Mesothelial cell of epicardium (in vitro differentiated cells): ENCODE results near the gene KRTAP29-1. TPM values are rescaled to one million over a fixed set of nuclear protein-coding genes. Genes with fewer than 3 reads are reported as not detected.

Experiments
- DNase-seq, 2 experiments: peaks; one replicate each; pipeline ENCODE4 v3.0.0; 2021; ENCODE audit warnings: low spot score in 2 of 2; ENCODE audit not compliant: unreplicated experiment in 2 of 2
- H3K27ac Mint-ChIP-seq: 2 replicates; pipeline ENCODE4 v1.8.0; 2021; ENCODE audit warnings: mixed read lengths
- H3K27me3 Mint-ChIP-seq: 2 replicates; pipeline ENCODE4 v1.8.0; 2021; ENCODE audit warnings: low read depth, mixed read lengths
- H3K36me3 Mint-ChIP-seq: 2 replicates; pipeline ENCODE4 v1.8.0; 2021; ENCODE audit warnings: mixed read lengths
- H3K4me1 Mint-ChIP-seq: 2 replicates; pipeline ENCODE4 v1.8.0; 2021; ENCODE audit warnings: mixed read lengths
- H3K4me3 Mint-ChIP-seq: 2 replicates; pipeline ENCODE4 v1.8.0; 2021; ENCODE audit warnings: mild to moderate bottlenecking, moderate library complexity, mixed read lengths
- H3K9me3 Mint-ChIP-seq: 2 replicates; pipeline ENCODE4 v1.8.0; 2021; ENCODE audit warnings: mixed read lengths
- CTCF ChIP-seq: fragments of 200-600 bp; sonication (generic); IDR thresholded peaks from one replicate; pipeline ENCODE4 v1.5.0; 2021; ENCODE audit warnings: antibody characterized with exemption; ENCODE audit not compliant: unreplicated experiment
- total RNA-seq: library from RNA; stranded (reverse); gene quantifications from 3 replicates; pipeline ENCODE4 v1.2.1, GENCODE V29; 2021

Gene KRTAP29-1
- total RNA-seq, 1 donor from 2014 or later, result not detected

DNA sequence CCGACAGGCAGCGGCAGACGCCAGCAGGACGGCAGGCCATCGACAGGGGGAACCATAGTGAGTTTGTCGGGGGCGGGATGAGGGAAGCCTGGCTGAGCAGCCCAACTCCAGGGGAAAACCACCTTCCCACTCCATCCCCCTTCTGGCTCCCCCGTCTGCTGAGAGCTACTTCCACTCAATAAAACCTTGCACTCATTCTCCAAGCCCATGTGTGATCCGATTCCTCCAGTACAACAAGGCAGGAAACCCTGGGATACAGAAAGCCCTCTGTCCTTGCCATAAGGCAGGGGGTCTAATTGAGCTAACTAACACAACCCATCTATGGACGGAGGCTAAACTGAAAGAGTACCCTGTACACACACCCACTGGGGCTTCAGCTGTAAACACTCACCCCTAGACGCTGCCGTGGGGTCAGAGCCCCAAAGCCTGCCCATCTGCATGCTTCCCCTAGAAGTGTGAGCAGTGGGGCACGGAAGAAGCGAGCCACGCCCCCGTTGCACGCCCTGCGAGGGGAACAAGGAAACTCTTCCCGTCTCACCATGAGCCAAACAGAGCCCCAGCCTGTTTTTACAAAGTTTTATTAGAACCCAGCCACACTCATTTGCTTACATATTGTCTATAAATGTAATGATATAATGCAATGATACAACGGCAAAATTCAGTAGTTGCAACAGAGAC lies 4.1 kb downstream of the KRTAP29-1 start:
- H3K36me3 Mint-ChIP-seq, result peaks cover 6% of the 10 kb centered on the region
- H3K4me3 Mint-ChIP-seq, result no peak overlapping the region
- H3K27me3 Mint-ChIP-seq, result no peaks in the 10 kb centered on the region

DNA sequence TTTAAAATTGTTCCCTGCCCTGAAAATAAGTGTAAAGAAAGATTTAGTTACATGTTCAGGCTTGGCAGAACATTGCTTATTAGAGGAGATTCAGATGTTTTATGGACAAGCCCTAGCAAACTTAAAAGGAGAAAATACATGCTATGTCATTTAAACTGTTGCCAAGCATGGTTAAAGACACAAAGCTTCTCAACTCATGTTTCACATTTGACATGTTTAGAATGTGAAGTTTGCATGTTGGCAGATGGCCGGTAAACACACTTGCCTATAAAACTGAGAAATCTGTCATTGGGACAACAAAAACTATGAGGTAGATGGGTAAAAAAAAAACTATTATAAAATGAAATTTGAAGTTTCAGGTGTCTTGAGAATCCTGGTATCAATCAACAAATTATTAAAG lies 5.8 kb downstream of the KRTAP29-1 start:
- Mint-ChIP-seq H3K27me3 (no peaks in the 10 kb centered on the region), H3K36me3 (peaks cover 6% of the 10 kb centered on the region), H3K4me3 (no peak overlapping the region), H3K4me1 (peaks cover 17% of the 10 kb centered on the region), H3K9me3 (peaks cover 15% of the 10 kb centered on the region), H3K27ac (no peak overlapping the region)
- no peak for DNase-seq
- no peak for TF ChIP-seq CTCF

More for the DNA sequence above, 4.1 kb downstream of the KRTAP29-1 start:
- Mint-ChIP-seq H3K9me3 (peaks cover 15% of the 10 kb centered on the region), H3K27ac (no peak overlapping the region), H3K4me1 (peaks cover 12% of the 10 kb centered on the region)
- no peak for TF ChIP-seq CTCF
- DNase-seq, result no peak

- no peak for DNase-seq
- Mint-ChIP-seq H3K27ac (no peak overlapping the region), H3K4me3 (no peak overlapping the region), H3K36me3 (no peaks in the 10 kb centered on the region), H3K4me1 (peaks cover 28% of the 10 kb centered on the region), H3K27me3 (no peaks in the 10 kb centered on the region), H3K9me3 (peaks cover 3% of the 10 kb centered on the region)
- TF ChIP-seq CTCF, result no peak
Observed at GRCh38 chr17:41294016-41294415, 8.6 kb downstream of the KRTAP29-1 start.

GRCh38 chr17:41287050-41287449 lies 15.6 kb downstream of the KRTAP29-1 start:
- no peaks in the 10 kb centered on the region for H3K27me3 Mint-ChIP-seq
- no peaks in the 10 kb centered on the region for H3K9me3 Mint-ChIP-seq
- no peaks in the 10 kb centered on the region for H3K36me3 Mint-ChIP-seq
- no peak overlapping the region for H3K27ac Mint-ChIP-seq
- H3K4me3 Mint-ChIP-seq, result no peak overlapping the region
- H3K4me1 Mint-ChIP-seq, result peaks cover 39% of the 10 kb centered on the region
- DNase-seq, result no peak
- no peak for TF ChIP-seq CTCF

DNA sequence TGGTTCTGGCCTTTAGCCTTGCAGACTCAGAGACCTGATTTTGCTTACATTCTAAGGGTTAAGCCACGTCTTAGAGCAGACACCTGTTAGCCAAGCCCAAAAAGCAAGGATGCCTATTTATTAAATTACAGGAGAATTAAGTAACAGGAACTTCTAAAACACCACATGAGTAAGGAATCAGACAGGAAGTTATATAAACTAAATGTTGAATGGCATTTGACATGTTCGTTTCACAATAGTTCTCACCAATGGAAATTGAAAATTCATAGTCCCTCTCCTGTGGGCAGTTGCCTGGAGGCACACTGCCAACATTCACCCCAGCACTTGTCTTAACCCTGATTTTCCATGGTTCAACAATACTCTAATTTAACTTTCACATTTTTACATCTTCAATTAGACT lies 18.1 kb downstream of the KRTAP29-1 start:
- Mint-ChIP-seq H3K4me1 (peaks cover 26% of the 10 kb centered on the region), H3K27me3 (no peaks in the 10 kb centered on the region), H3K4me3 (no peak overlapping the region), H3K9me3 (peaks cover 7% of the 10 kb centered on the region), H3K27ac (peak overlapping the region; percentile 65), H3K36me3 (no peaks in the 10 kb centered on the region)
- no peak for DNase-seq
- no peak for TF ChIP-seq CTCF
